GM12878 (cell line): ENCODE data around the gene DAGLA. TPM values are rescaled to one million over a fixed set of nuclear protein-coding genes. Genes with fewer than 3 reads are reported as not detected.

Experiments
- BCL3 ChIP-seq: IDR thresholded peaks from 2 replicates; pipeline ENCODE4 v1.6.1; 2011; ENCODE audit warnings: borderline replicate concordance, low read depth, mild to moderate bottlenecking, moderate library complexity, low read length; ENCODE audit not compliant: insufficient read depth, poor library complexity, severe bottlenecking
- BMI1 ChIP-seq: fragments of 450-650 bp; IDR thresholded peaks from 2 replicates; pipeline ENCODE4 v1.6.1; 2016; ENCODE audit warnings: mild to moderate bottlenecking, moderate library complexity, borderline replicate concordance
- CHD2 ChIP-seq: IDR thresholded peaks from 2 replicates; pipeline ENCODE4 v1.6.1; 2011; ENCODE audit warnings: low read depth, low read length, improper control_type of control experiment, borderline replicate concordance
- E2F8 ChIP-seq: fragments of 450-650 bp; IDR thresholded peaks from 2 replicates; pipeline ENCODE4 v1.6.1; 2018; ENCODE audit warnings: mild to moderate bottlenecking, low read depth, moderate library complexity; ENCODE audit not compliant: partially characterized antibody
- GATAD2B ChIP-seq: fragments of 450-650 bp; conservative IDR thresholded peaks from 2 replicates; pipeline ENCODE4 v1.6.1; 2017; ENCODE audit warnings: low read depth, mild to moderate bottlenecking, moderate library complexity
- MTA3 ChIP-seq: IDR thresholded peaks from 2 replicates; pipeline ENCODE4 v1.6.1; 2012; ENCODE audit warnings: low read length, inconsistent platforms, borderline replicate concordance
- MYC ChIP-seq: IDR thresholded peaks from 2 replicates; pipeline ENCODE4 v1.6.1; 2011; ENCODE audit warnings: mild to moderate bottlenecking, low read length, moderate library complexity, inconsistent platforms; ENCODE audit not compliant: insufficient read depth, insufficient replicate concordance, insufficient read length, severe bottlenecking
- SIN3A ChIP-seq: IDR thresholded peaks from 2 replicates; pipeline ENCODE4 v1.6.1; 2012; ENCODE audit warnings: low read depth, low read length, improper control_type of control experiment
- TBL1XR1 ChIP-seq: IDR thresholded peaks from 2 replicates; pipeline ENCODE4 v1.6.1; 2012; ENCODE audit warnings: low read depth, low read length, improper control_type of control experiment
- polyA plus RNA-seq, 11 experiments: library from polyadenylated mRNA; depleted of rRNA in 4 of 11; unstranded in 6 of 11; stranded (reverse) in 5 of 11; fragments of >200 nt; fragmentation: Nextera tagmentation in 4 of 11; fragmentation: Illumina TruSeq in 1 of 11; extraction: Ambion mirVana in 4 of 11; extraction: Trizol in 1 of 11; gene quantifications; 1 replicate in 1 of 11; 2 replicates in 10 of 11; pipeline versions ENCODE4 v1.2.1 to v1.2.3, GENCODE V29; 2011 to 2016; ENCODE audit warnings: inconsistent platforms in 2 of 11, missing spikeins in 2 of 11, low read depth in 1 of 11
- total RNA-seq, 4 experiments: library from RNA; depleted of rRNA in 3 of 4; stranded (reverse); fragments of >200 nt in 3 of 4; fragmentation: Illumina TruSeq in 1 of 4; extraction: Trizol in 1 of 4; gene quantifications; 2 replicates each; pipeline versions ENCODE4 v1.2.1 to v1.2.3, GENCODE V29; 2013 to 2021
- TF ChIP-seq, protein P1 (sequence below): fragments of 450-650 bp; IDR thresholded peaks from 2 replicates; pipeline ENCODE4 v1.6.1; 2017; ENCODE audit warnings: mild to moderate bottlenecking, moderate library complexity
- TF ChIP-seq, protein P2 (sequence below): IDR thresholded peaks from 2 replicates; pipeline ENCODE4 v1.6.1; 2011; ENCODE audit warnings: borderline replicate concordance, low read depth, mild to moderate bottlenecking, moderate library complexity, mixed read lengths, low read length; ENCODE audit not compliant: insufficient read depth; ENCODE audit errors: extremely low read length
- TF ChIP-seq, protein P3 (sequence below): fragments of 450-650 bp; conservative IDR thresholded peaks from 2 replicates; pipeline ENCODE4 v1.6.1; 2017; ENCODE audit warnings: mild to moderate bottlenecking, moderate library complexity

Gene DAGLA
- total and polyA plus RNA-seq, 10 of the 15 experiments (the other 5 are each of a cell fraction or from before 2014, with no cell fraction given): 0.05 TPM; not detected in 9

- no peak for TF ChIP-seq E2F8
- no peak for TF ChIP-seq MTA3
- no peak for TF ChIP-seq SIN3A
- TF ChIP-seq, protein P1, sequence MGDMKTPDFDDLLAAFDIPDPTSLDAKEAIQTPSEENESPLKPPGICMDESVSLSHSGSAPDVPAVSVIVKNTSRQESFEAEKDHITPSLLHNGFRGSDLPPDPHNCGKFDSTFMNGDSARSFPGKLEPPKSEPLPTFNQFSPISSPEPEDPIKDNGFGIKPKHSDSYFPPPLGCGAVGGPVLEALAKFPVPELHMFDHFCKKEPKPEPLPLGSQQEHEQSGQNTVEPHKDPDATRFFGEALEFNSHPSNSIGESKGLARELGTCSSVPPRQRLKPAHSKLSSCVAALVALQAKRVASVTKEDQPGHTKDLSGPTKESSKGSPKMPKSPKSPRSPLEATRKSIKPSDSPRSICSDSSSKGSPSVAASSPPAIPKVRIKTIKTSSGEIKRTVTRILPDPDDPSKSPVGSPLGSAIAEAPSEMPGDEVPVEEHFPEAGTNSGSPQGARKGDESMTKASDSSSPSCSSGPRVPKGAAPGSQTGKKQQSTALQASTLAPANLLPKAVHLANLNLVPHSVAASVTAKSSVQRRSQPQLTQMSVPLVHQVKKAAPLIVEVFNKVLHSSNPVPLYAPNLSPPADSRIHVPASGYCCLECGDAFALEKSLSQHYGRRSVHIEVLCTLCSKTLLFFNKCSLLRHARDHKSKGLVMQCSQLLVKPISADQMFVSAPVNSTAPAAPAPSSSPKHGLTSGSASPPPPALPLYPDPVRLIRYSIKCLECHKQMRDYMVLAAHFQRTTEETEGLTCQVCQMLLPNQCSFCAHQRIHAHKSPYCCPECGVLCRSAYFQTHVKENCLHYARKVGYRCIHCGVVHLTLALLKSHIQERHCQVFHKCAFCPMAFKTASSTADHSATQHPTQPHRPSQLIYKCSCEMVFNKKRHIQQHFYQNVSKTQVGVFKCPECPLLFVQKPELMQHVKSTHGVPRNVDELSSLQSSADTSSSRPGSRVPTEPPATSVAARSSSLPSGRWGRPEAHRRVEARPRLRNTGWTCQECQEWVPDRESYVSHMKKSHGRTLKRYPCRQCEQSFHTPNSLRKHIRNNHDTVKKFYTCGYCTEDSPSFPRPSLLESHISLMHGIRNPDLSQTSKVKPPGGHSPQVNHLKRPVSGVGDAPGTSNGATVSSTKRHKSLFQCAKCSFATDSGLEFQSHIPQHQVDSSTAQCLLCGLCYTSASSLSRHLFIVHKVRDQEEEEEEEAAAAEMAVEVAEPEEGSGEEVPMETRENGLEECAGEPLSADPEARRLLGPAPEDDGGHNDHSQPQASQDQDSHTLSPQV: no peak
- TF ChIP-seq MYC: no peak
- TF ChIP-seq, protein P2, sequence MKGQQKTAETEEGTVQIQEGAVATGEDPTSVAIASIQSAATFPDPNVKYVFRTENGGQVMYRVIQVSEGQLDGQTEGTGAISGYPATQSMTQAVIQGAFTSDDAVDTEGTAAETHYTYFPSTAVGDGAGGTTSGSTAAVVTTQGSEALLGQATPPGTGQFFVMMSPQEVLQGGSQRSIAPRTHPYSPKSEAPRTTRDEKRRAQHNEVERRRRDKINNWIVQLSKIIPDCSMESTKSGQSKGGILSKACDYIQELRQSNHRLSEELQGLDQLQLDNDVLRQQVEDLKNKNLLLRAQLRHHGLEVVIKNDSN: peak; percentile 96
- TF ChIP-seq BCL3: no peak
- no peak; the same call in 1 of the 2 replicates for TF ChIP-seq TBL1XR1
- no peak for TF ChIP-seq BMI1
- TF ChIP-seq, protein P3, sequence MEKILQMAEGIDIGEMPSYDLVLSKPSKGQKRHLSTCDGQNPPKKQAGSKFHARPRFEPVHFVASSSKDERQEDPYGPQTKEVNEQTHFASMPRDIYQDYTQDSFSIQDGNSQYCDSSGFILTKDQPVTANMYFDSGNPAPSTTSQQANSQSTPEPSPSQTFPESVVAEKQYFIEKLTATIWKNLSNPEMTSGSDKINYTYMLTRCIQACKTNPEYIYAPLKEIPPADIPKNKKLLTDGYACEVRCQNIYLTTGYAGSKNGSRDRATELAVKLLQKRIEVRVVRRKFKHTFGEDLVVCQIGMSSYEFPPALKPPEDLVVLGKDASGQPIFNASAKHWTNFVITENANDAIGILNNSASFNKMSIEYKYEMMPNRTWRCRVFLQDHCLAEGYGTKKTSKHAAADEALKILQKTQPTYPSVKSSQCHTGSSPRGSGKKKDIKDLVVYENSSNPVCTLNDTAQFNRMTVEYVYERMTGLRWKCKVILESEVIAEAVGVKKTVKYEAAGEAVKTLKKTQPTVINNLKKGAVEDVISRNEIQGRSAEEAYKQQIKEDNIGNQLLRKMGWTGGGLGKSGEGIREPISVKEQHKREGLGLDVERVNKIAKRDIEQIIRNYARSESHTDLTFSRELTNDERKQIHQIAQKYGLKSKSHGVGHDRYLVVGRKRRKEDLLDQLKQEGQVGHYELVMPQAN: no peak
- no peak for TF ChIP-seq CHD2
- no peak for TF ChIP-seq GATAD2B
Observed at GRCh38 chr11:61733120-61733978, 53.2 kb downstream of the DAGLA start (continued).
